Fibroblast of skin of right quadriceps (primary cell): Measurements from ENCODE around the gene KDM5D.

ENCODE experiments used
- DNase-seq: peaks from one replicate; pipeline ENCODE4 v3.0.0-alpha.2; 2013

KDM5D gene

GRCh38 chrY:19744381-19745378 lies at the start of gene KDM5D:
Gene KDM5D, minus strand, starts transcription at chrY:19744726. Its CDS starts 192 bp downstream, at chrY:19744534.
- peak; percentile 78 for DNase-seq

- DNase-seq, result no peak
These were observed 23.8 kb upstream of the KDM5D start for GRCh38 chrY:19768375-19768774.

- DNase-seq, result peak; percentile 0
These were observed 1.2 kb downstream of the KDM5D start for GRCh38 chrY:19743331-19743730.

- DNase-seq, result no peak
These were observed 2.4 kb downstream of the KDM5D start for GRCh38 chrY:19742153-19742552.

GRCh38 chrY:19734425-19734824 lies 10.1 kb downstream of the KDM5D start:
- DNase-seq, result no peak

GRCh38 chrY:19717950-19718349 lies 26.6 kb downstream of the KDM5D start:
- DNase-seq, result no peak

GRCh38 chrY:19717146-19717545 lies 27.4 kb downstream of the KDM5D start:
- no peak for DNase-seq

- DNase-seq, result no peak
These were observed 29.3 kb downstream of the KDM5D start for GRCh38 chrY:19715226-19715625.

GRCh38 chrY:19713430-19713829 lies 31.1 kb downstream of the KDM5D start:
- no peak for DNase-seq

GRCh38 chrY:19706273-19706672 lies 38.3 kb downstream of the KDM5D start:
- no peak for DNase-seq

GRCh38 chrY:19698495-19698894 lies 46.0 kb downstream of the KDM5D start:
- DNase-seq, result no peak

GRCh38 chrY:19680821-19681220 lies 63.7 kb downstream of the KDM5D start:
- no peak for DNase-seq
